IMR-90 (cell line): ENCODE data around the gene CADM1. TPM values are rescaled to one million over a fixed set of nuclear protein-coding genes. Genes with fewer than 3 reads are reported as not detected.
A peak's percentile ranks its signal among the peaks of the same experiment; 100 is the strongest.

ENCODE experiments used
- ATAC-seq: fragments of 200-7000 bp; cut with Tn5 transposase; 2 replicates; pipeline ENCODE4 v1.9.1; 2020; ENCODE audit warnings: low read depth, mild to moderate bottlenecking, moderate library complexity
- BruUV-seq: library from RNA; stranded (reverse); fragments of 400-500 nt; replicated peaks from 2 replicates; lab custom pipeline; 2021; lab: Mats Ljungman, UMichigan
- CTCF ChIA-PET: fragments of 300-600 bp; formaldehyde crosslinking; extraction: SDS; loops from one replicate; lab custom pipeline; 2021; ENCODE audit warnings: antibody characterized with exemption; lab: Yijun Ruan, JAX
- POLR2A ChIA-PET: fragments of 300-600 bp; sonication (Branson Sonifier 250); formaldehyde crosslinking; loops from one replicate; lab custom pipeline; 2022; ENCODE audit warnings: antibody characterized with exemption; ENCODE audit not compliant: unreplicated experiment; lab: Charles Lee
- DNase-seq: peaks from one replicate; pipeline ENCODE4 v3.0.0; 2013
- H2AFZ ChIP-seq: replicated peaks from 2 replicates; pipeline ENCODE3; 2013; ENCODE audit warnings: low read length, mild to moderate bottlenecking; ENCODE audit not compliant: poor library complexity
- H2AK5ac ChIP-seq: 2 replicates; pipeline ENCODE4 v1.6.1; 2013; ENCODE audit warnings: low read depth, low read length, inconsistent platforms
- H2AK9ac ChIP-seq: replicated peaks from 2 replicates; pipeline ENCODE3; 2013; ENCODE audit warnings: mild to moderate bottlenecking, low read depth, low read length, moderate library complexity; ENCODE audit not compliant: poor library complexity
- H2BK120ac ChIP-seq: 2 replicates; pipeline ENCODE4 v1.6.1; 2013; ENCODE audit warnings: low read depth, low read length, inconsistent platforms
- H2BK15ac ChIP-seq: 3 replicates; pipeline ENCODE4 v1.6.1; 2013; ENCODE audit warnings: low read depth, low read length, inconsistent platforms
- H2BK20ac ChIP-seq: 2 replicates; pipeline ENCODE4 v1.6.1; 2013; ENCODE audit warnings: low read depth, mild to moderate bottlenecking, inconsistent platforms, low read length, moderate library complexity
- H2BK5ac ChIP-seq: 2 replicates; pipeline ENCODE4 v1.6.1; 2013; ENCODE audit warnings: mild to moderate bottlenecking, low read depth, low read length, inconsistent platforms; ENCODE audit not compliant: poor library complexity, severe bottlenecking
- H3K14ac ChIP-seq: replicated peaks from 2 replicates; pipeline ENCODE4 v1.6.1; 2013; ENCODE audit warnings: low read depth, low read length, inconsistent platforms
- H3K18ac ChIP-seq: 2 replicates; pipeline ENCODE4 v1.6.1; 2013; ENCODE audit warnings: low read depth, low read length, control low read depth
- H3K23ac ChIP-seq: 2 replicates; pipeline ENCODE4 v1.6.1; 2013; ENCODE audit warnings: low read depth, low read length, inconsistent platforms
- H3K27ac ChIP-seq: 2 replicates; pipeline ENCODE4 v1.5.1; 2013; ENCODE audit warnings: mild to moderate bottlenecking, control low read depth, low read length; ENCODE audit not compliant: insufficient read depth
- H3K27me3 ChIP-seq: 2 replicates; pipeline ENCODE4 v1.6.1; 2013; ENCODE audit warnings: low read length; ENCODE audit not compliant: control insufficient read depth, insufficient read depth
- H3K36me3 ChIP-seq: 2 replicates; pipeline ENCODE4 v1.6.1; 2013; ENCODE audit warnings: low read length, mixed read lengths; ENCODE audit not compliant: control insufficient read depth, insufficient read depth
- H3K4ac ChIP-seq: 2 replicates; pipeline ENCODE4 v1.6.1; 2013; ENCODE audit warnings: low read depth, low read length, inconsistent platforms
- H3K4me1 ChIP-seq: 2 replicates; pipeline ENCODE4 v1.6.1; 2013; ENCODE audit warnings: low read length, mixed read lengths; ENCODE audit not compliant: control insufficient read depth, insufficient read depth
- H3K4me2 ChIP-seq: 2 replicates; pipeline ENCODE4 v1.6.1; 2013; ENCODE audit warnings: low read depth, mild to moderate bottlenecking, control low read depth, low read length, moderate library complexity
- H3K4me3 ChIP-seq: 2 replicates; pipeline ENCODE4 v1.5.1; 2013; ENCODE audit warnings: low read depth, mild to moderate bottlenecking, control low read depth, low read length, moderate library complexity; ENCODE audit not compliant: insufficient read depth
- H3K56ac ChIP-seq: 2 replicates; pipeline ENCODE4 v1.6.1; 2013; ENCODE audit warnings: low read length, inconsistent platforms; ENCODE audit not compliant: insufficient read depth; ENCODE audit errors: extremely low read depth
- H3K79me1 ChIP-seq, 2 experiments: 2 replicates each; pipeline ENCODE4 v1.6.1; 2013; ENCODE audit warnings: low read length in 2 of 2, inconsistent platforms in 1 of 2, low read depth in 1 of 2
- H3K9ac ChIP-seq: 2 replicates; pipeline ENCODE4 v1.6.1; 2013; ENCODE audit warnings: low read depth, low read length, control low read depth
- H3K9me1 ChIP-seq: 2 replicates; pipeline ENCODE4 v1.6.1; 2013; ENCODE audit warnings: low read length, inconsistent platforms; ENCODE audit not compliant: insufficient read depth
- H3K9me3 ChIP-seq: 2 replicates; pipeline ENCODE4 v1.6.1; 2013; ENCODE audit warnings: low read length; ENCODE audit not compliant: control insufficient read depth, insufficient read depth
- H4K20me1 ChIP-seq: 2 replicates; pipeline ENCODE4 v1.6.1; 2013; ENCODE audit warnings: low read length, inconsistent platforms; ENCODE audit not compliant: insufficient read depth
- H4K5ac ChIP-seq: 2 replicates; pipeline ENCODE4 v1.6.1; 2013; ENCODE audit warnings: mild to moderate bottlenecking, low read depth, low read length, control low read depth
- H4K8ac ChIP-seq, 2 experiments: 2 replicates each; pipeline ENCODE4 v1.6.1; 2013; ENCODE audit warnings: low read depth in 2 of 2, low read length in 2 of 2, control low read depth in 1 of 2, inconsistent platforms in 1 of 2
- H4K91ac ChIP-seq: 2 replicates; pipeline ENCODE4 v1.6.1; 2013; ENCODE audit warnings: low read depth, low read length, inconsistent platforms; ENCODE audit not compliant: insufficient read depth
- CEBPB ChIP-seq: IDR thresholded peaks from 2 replicates; pipeline ENCODE4 v1.6.1; 2012; ENCODE audit warnings: low read depth, low read length, improper control_type of control experiment
- CHD1 ChIP-seq: IDR thresholded peaks from 2 replicates; pipeline ENCODE4 v1.6.1; 2012; ENCODE audit warnings: low read depth, low read length, improper control_type of control experiment
- FOS ChIP-seq: fragments of 150-350 bp; IDR thresholded peaks from 2 replicates; pipeline ENCODE4 v1.6.1; 2016; ENCODE audit warnings: low read depth, low read length
- MAFK ChIP-seq: IDR thresholded peaks from 2 replicates; pipeline ENCODE4 v1.6.1; 2012; ENCODE audit warnings: low read depth, low read length, improper control_type of control experiment
- NFE2L2 ChIP-seq: fragments of 150-350 bp; IDR thresholded peaks from 2 replicates; pipeline ENCODE4 v1.6.1; 2016; ENCODE audit warnings: low read depth, mild to moderate bottlenecking, low read length
- WGBS, 2 experiments: methylation state at CpG; one replicate each; pipeline versions ENCODE4 v1.1.5 to v1.1.7; 2013; ENCODE audit warnings: missing lambda C conversion rate in 2 of 2; ENCODE audit not compliant: insufficient read length in 1 of 2; ENCODE audit errors: extremely low coverage in 2 of 2; 5-methylcytosine and 5-hydroxymethylcytosine counted together
- dilution Hi-C: fragments of 300-500 bp; cut with HindIII; formaldehyde crosslinking; loops from one replicate; pipeline ENCODE4 v1.14.3; 2018; ENCODE audit warnings: low sequenced_read_pairs; ENCODE audit not compliant: unreplicated experiment
- in situ Hi-C: fragments of 300-500 bp; cut with MboI; formaldehyde crosslinking; loops from 3 replicates; pipeline ENCODE4 v1.14.3; 2019; ENCODE audit warnings: low sequenced_read_pairs, inconsistent platforms, mixed read lengths
- intact Hi-C: fragments of 100-400 bp; cut with micrococcal nuclease; formaldehyde crosslinking; loops from 2 replicates; pipeline ENCODE4 v1.10.0; 2022
- polyA plus RNA-seq, 3 experiments: library from polyadenylated mRNA; depleted of rRNA; stranded (reverse); fragments of >200 nt; gene quantifications; 2 replicates each; pipeline ENCODE4 v1.2.3, GENCODE V29; 2012; ENCODE audit warnings: low replicate concordance in 1 of 3
- total RNA-seq: library from RNA; depleted of rRNA; stranded (reverse); fragments of >200 nt; gene quantifications from 2 replicates; pipeline ENCODE4 v1.2.3, GENCODE V29; 2012
- TF ChIP-seq, protein P1 (sequence below): fragments of 150-350 bp; IDR thresholded peaks from 2 replicates; pipeline ENCODE4 v1.6.1; 2017; ENCODE audit warnings: mild to moderate bottlenecking, antibody characterized with exemption, low read length, low read depth

Gene CADM1
- total and polyA plus RNA-seq, 2 of the 4 experiments (the other 2 are of a cell fraction): 28.8 to 77.1 TPM

DNA sequence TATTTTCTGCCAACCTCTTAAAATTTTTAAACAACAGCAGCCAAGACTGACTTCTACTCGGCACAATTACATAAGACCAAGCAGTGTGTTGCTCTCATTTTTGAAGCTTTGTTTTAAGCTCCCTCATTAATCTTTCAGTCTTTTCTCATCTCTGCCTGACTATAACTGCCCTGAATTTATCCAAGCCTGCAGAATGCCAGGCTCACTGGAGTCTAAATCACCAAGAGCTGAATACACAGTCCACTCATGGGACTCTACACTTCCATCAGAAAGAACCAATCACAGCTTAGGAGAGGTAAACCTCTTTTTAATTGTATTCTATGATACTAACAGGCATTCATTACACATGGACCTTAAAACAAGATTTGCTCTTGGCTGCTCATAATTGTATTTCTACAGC is 178.7 kb downstream of the CADM1 start:
- Histone ChIP-seq H2BK20ac (no peak overlapping the region), H3K9ac (no peak overlapping the region), H3K56ac (no peak overlapping the region), H3K23ac (no peak overlapping the region), H3K9me1 (no peaks in the 10 kb centered on the region), H2BK15ac (no peak overlapping the region), H4K20me1 (peaks cover 2% of the 10 kb centered on the region; the same call in 1 of the 2 replicates), H2AFZ (no peak overlapping the region), H4K91ac (no peak overlapping the region), H3K27ac (no peak overlapping the region), H3K36me3 (no peaks in the 10 kb centered on the region), H3K14ac (no peak overlapping the region), H3K4ac (no peak overlapping the region), H2AK9ac (no peak overlapping the region), H3K79me1 (0 out of 4 replicates have a peak, but pooled peaks cover 0 to 3% of the 10 kb centered on the region in 2 experiments), H3K9me3 (no peaks in the 10 kb centered on the region), H4K8ac (no peak overlapping the region), H2BK120ac (no peak overlapping the region), H3K27me3 (no peaks in the 10 kb centered on the region), H2AK5ac (0 out of 2 replicates have a peak overlapping the region, but pooled peaks have one; percentile 21), H3K4me3 (no peak overlapping the region), H3K18ac (no peak overlapping the region), H3K4me1 (peaks cover 2% of the 10 kb centered on the region; the same call in 1 of the 2 replicates), H2BK5ac (no peak overlapping the region), H4K5ac (no peak overlapping the region), H3K4me2 (no peak overlapping the region)
- no peak for ATAC-seq
- 100% methylated on average over 1 of the region's 1 CpG; no CpG with 5 or more reads in 1 of the 2 experiments for WGBS, 2 experiments
- dilution Hi-C loops (no loop called here), intact Hi-C loops (loop anchor here (5.0 kb wide), 1 partner anchor 752 kb away; no protein-coding TSS in a partner anchor), in situ Hi-C loops (loop anchor here (25.0 kb wide), 1 partner anchor 1362 kb away; no protein-coding TSS in a partner anchor)
- ChIA-PET CTCF (no interaction called here), POLR2A (no interaction called here)
- DNase-seq: no peak
- no peak for TF ChIP-seq MAFK
- no peak for TF ChIP-seq CHD1
- no peak for TF ChIP-seq FOS
- no peak for TF ChIP-seq CEBPB
- TF ChIP-seq NFE2L2: no peak
- TF ChIP-seq, protein P1, sequence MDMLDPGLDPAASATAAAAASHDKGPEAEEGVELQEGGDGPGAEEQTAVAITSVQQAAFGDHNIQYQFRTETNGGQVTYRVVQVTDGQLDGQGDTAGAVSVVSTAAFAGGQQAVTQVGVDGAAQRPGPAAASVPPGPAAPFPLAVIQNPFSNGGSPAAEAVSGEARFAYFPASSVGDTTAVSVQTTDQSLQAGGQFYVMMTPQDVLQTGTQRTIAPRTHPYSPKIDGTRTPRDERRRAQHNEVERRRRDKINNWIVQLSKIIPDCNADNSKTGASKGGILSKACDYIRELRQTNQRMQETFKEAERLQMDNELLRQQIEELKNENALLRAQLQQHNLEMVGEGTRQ: no peak
- BruUV-seq: no TSS peak
